Endothelial cell of umbilical vein (primary cell): ENCODE results near the gene SPRYD3. TPM values are rescaled to one million over a fixed set of nuclear protein-coding genes. Genes with fewer than 3 reads are reported as not detected.

Experiments
- BruUV-seq: library from RNA; stranded (reverse); fragments of 400-500 nt; replicated peaks from 2 replicates; lab custom pipeline; 2021; lab: Mats Ljungman, UMichigan
- CTCF ChIA-PET: fragments of 300-600, 350-600 bp; sonication (Branson Sonifier 250); formaldehyde crosslinking; loops from one replicate; lab custom pipeline; 2021; ENCODE audit warnings: antibody characterized with exemption, inconsistent platforms; lab: Charles Lee
- POLR2A ChIA-PET: fragments of 300-600, 350-600 bp; sonication (Branson Sonifier 250); formaldehyde crosslinking; loops from one replicate; lab custom pipeline; 2021; ENCODE audit warnings: antibody characterized with exemption, inconsistent platforms; lab: Charles Lee
- DNase-seq: peaks from one replicate; pipeline ENCODE4 v3.0.0-alpha.2; 2011; ENCODE audit warnings: low read depth, low spot score
- FAIRE-seq: peaks from 2 replicates; lab custom pipeline; 2011; peaks lifted over from hg19 to GRCh38; lab: Jason Lieb, UNC
- H2AFZ ChIP-seq: 2 replicates; pipeline ENCODE4 v1.6.0; 2012; ENCODE audit warnings: low read depth, low read length, control low read depth, inconsistent platforms
- H3K27ac ChIP-seq: 2 replicates; pipeline ENCODE4 v1.5.1; 2011; ENCODE audit warnings: low read depth, mild to moderate bottlenecking, control low read depth, low read length, moderate library complexity; ENCODE audit not compliant: insufficient read depth
- H3K27me3 ChIP-seq, 2 experiments: 2 replicates each; pipeline versions ENCODE4 v1.6.0 to v1.6.1; 2011; ENCODE audit warnings: low read length in 2 of 2, mixed read lengths in 1 of 2; ENCODE audit not compliant: control insufficient read depth in 2 of 2, insufficient read depth in 2 of 2
- H3K36me3 ChIP-seq, 2 experiments: 2 replicates in 1 of 2; 3 replicates in 1 of 2; pipeline ENCODE4 v1.5.1; 2011; ENCODE audit warnings: low read length in 2 of 2, mild to moderate bottlenecking in 1 of 2, moderate library complexity in 1 of 2; ENCODE audit not compliant: control insufficient read depth in 2 of 2, insufficient read depth in 2 of 2; ENCODE audit errors: extremely low read depth in 1 of 2
- H3K4me1 ChIP-seq: 3 replicates; pipeline ENCODE4 v1.5.1; 2011; ENCODE audit warnings: mild to moderate bottlenecking, low read length; ENCODE audit not compliant: control insufficient read depth, insufficient read depth; ENCODE audit errors: extremely low read depth
- H3K4me2 ChIP-seq: 2 replicates; pipeline ENCODE4 v1.6.1; 2011; ENCODE audit warnings: low read length, control low read depth, mixed read lengths; ENCODE audit not compliant: insufficient read depth
- H3K4me3 ChIP-seq, 3 experiments: fragments of 200-600 bp in 1 of 3; sonication (generic), shearing (Covaris generic) in 1 of 3; replicated peaks in 1 of 3; 2 replicates each; pipeline ENCODE4 v1.5.1; 2011 to 2016; ENCODE audit warnings: control low read depth in 3 of 3, low read length in 3 of 3, mild to moderate bottlenecking in 2 of 3, inconsistent platforms in 1 of 3, low read depth in 1 of 3, moderate library complexity in 1 of 3; ENCODE audit not compliant: insufficient read depth in 1 of 3
- H3K79me2 ChIP-seq: 2 replicates; pipeline ENCODE4 v1.6.0; 2012; ENCODE audit warnings: low read length, inconsistent platforms; ENCODE audit not compliant: control insufficient read depth, insufficient read depth
- H3K9ac ChIP-seq: replicated peaks from 2 replicates; pipeline ENCODE3; 2011; ENCODE audit warnings: low read length, control low read depth; ENCODE audit not compliant: insufficient read depth; ENCODE audit errors: extremely low read depth
- H3K9me1 ChIP-seq: replicated peaks from 3 replicates; pipeline ENCODE4 v1.6.0; 2011; ENCODE audit warnings: mild to moderate bottlenecking, low read length; ENCODE audit not compliant: control insufficient read depth, insufficient read depth; ENCODE audit errors: extremely low read depth
- H3K9me3 ChIP-seq: replicated peaks from 2 replicates; pipeline ENCODE4 v1.5.1; 2012; ENCODE audit warnings: low read length, inconsistent platforms; ENCODE audit not compliant: control insufficient read depth, insufficient read depth
- H4K20me1 ChIP-seq: replicated peaks from 2 replicates; pipeline ENCODE3; 2011; ENCODE audit warnings: mild to moderate bottlenecking, low read length; ENCODE audit not compliant: control insufficient read depth, insufficient read depth; ENCODE audit errors: extremely low read depth
- CTCF ChIP-seq, 2 donors: IDR thresholded peaks; 1 replicate in 1 of 2; 2 replicates in 1 of 2; pipeline ENCODE4 v1.5.1; 2011; ENCODE audit warnings: low read length in 2 of 2, mild to moderate bottlenecking in 2 of 2, moderate library complexity in 2 of 2, control low read depth in 1 of 2, inconsistent platforms in 1 of 2, low read depth in 1 of 2; ENCODE audit not compliant: insufficient read depth in 1 of 2; ENCODE audit errors: extremely low read depth in 1 of 2
- EZH2 ChIP-seq: IDR thresholded peaks from 2 replicates; pipeline ENCODE4 v1.6.1; 2012; ENCODE audit warnings: borderline replicate concordance, low read depth, mild to moderate bottlenecking, moderate library complexity, low read length, inconsistent platforms; ENCODE audit not compliant: severe bottlenecking
- FOS ChIP-seq: IDR thresholded peaks from 2 replicates; pipeline ENCODE4 v1.6.1; 2011; ENCODE audit warnings: mild to moderate bottlenecking, low read length, moderate library complexity, borderline replicate concordance; ENCODE audit not compliant: insufficient read depth
- GATA2 ChIP-seq: IDR thresholded peaks from 2 replicates; pipeline ENCODE4 v1.7.0; 2011; ENCODE audit warnings: low read depth, mild to moderate bottlenecking, moderate library complexity, mixed read lengths, low read length; ENCODE audit not compliant: insufficient read length, insufficient read depth
- JUN ChIP-seq: IDR thresholded peaks from 2 replicates; pipeline ENCODE4 v1.6.1; 2011; ENCODE audit warnings: borderline replicate concordance, low read depth; ENCODE audit not compliant: insufficient read length, insufficient read depth
- MAX ChIP-seq: IDR thresholded peaks from 2 replicates; pipeline ENCODE4 v1.6.1; 2011; ENCODE audit not compliant: insufficient read depth, insufficient read length
- MYC ChIP-seq: IDR thresholded peaks from one replicate; pipeline ENCODE4 v1.6.1; 2011; ENCODE audit warnings: mild to moderate bottlenecking, low read depth, low read length
- POLR2A ChIP-seq: IDR thresholded peaks from 2 replicates; pipeline ENCODE4 v1.6.1; 2012; ENCODE audit warnings: low read depth, mild to moderate bottlenecking, control low read depth, low read length
- POLR2AphosphoS5 ChIP-seq: IDR thresholded peaks from 2 replicates; pipeline ENCODE4 v1.6.1; 2012; ENCODE audit warnings: low read depth, mild to moderate bottlenecking, control low read depth, low read length, moderate library complexity; ENCODE audit not compliant: insufficient read depth
- dilution Hi-C: fragments of 300-500 bp; cut with MboI; formaldehyde crosslinking; loops from one replicate; pipeline ENCODE4 v1.15.0; 2019; ENCODE audit warnings: low sequenced_read_pairs; ENCODE audit not compliant: extremely low pct_ligation_motif_present
- intact Hi-C: fragments of 100-400 bp; cut with micrococcal nuclease; formaldehyde crosslinking; loops from one replicate; pipeline ENCODE4 v1.10.0; 2022
- polyA plus RNA-seq, 4 experiments: library from polyadenylated mRNA; depleted of rRNA in 3 of 4; stranded (reverse) in 3 of 4; unstranded in 1 of 4; fragments of >200 nt; gene quantifications; 2 replicates each; pipeline versions ENCODE4 v1.2.1 to v1.2.3, GENCODE V29; 2011 to 2012; ENCODE audit warnings: missing spikeins in 1 of 4
- total RNA-seq: library from RNA; stranded (reverse); gene quantifications from 2 replicates; pipeline ENCODE4 v1.2.3, GENCODE V29; 2021

SPRYD3 gene
- total and polyA plus RNA-seq, 2 donors (not counting 3 experiments of a cell fraction or from before 2014, with no cell fraction given) = 38.6 to 39.2 TPM

- Histone ChIP-seq H3K9me1 (no peaks in the 10 kb centered on the region), H3K27me3 (no peaks in the 10 kb centered on the region), H3K4me2 (peak within 1 kb of the TSS; percentile 56), H4K20me1 (no peaks in the 10 kb centered on the region), H3K27ac (peak within 1 kb of the TSS; percentile 50), H3K9ac (peak within 1 kb of the TSS; percentile 8), H3K9me3 (no peaks in the 10 kb centered on the region), H3K4me1 (peaks cover 27% of the 10 kb centered on the region), H3K79me2 (no peaks in the 10 kb centered on the region), H3K36me3 (no peaks in the 10 kb centered on the region), H3K4me3 (peak within 1 kb of the TSS; percentile 43 to 50 (median 48)), H2AFZ (peak within 1 kb of the TSS; percentile 99)
- intact Hi-C loops = loop anchor here (5.0 kb wide), 1 partner anchor 45 kb away; the partner anchor contains the start of gene TNS2
- dilution Hi-C loops = no loop called here
- CTCF ChIA-PET = interaction anchor here (0.7 to 10.8 kb wide), 6 partner anchors 11 to 100 kb away, joined by 3 to 463 read pairs (median 4); partner anchors contain the start of gene SPRYD3
- FAIRE-seq (peak; percentile 40), DNase-seq (peak; percentile 45)
- BruUV-seq = no TSS peak
- TF ChIP-seq POLR2AphosphoS5 = peak; percentile 54
- TF ChIP-seq POLR2A = peak; percentile 75
- TF ChIP-seq EZH2 = no peak
- POLR2A ChIA-PET = interaction anchor here (0.6 to 2.2 kb wide), 4 partner anchors 19 to 46 kb away, joined by 4 to 10 read pairs (median 7); partner anchors contain the start of gene SPRYD3
Measured at GRCh38 chr12:53097564-53098353, 18.6 kb upstream of the SPRYD3 start, which contains the start of gene IGFBP6. Gene IGFBP6, plus strand, starts transcription at chr12:53097667. Its CDS starts 51 bp downstream, at chr12:53097718.

GRCh38 chr12:53097207-53097563, 18.0 kb upstream of the SPRYD3 start:
- BruUV-seq = no TSS peak
- dilution Hi-C loops (no loop called here), intact Hi-C loops (loop anchor here (5.0 kb wide), 1 partner anchor 45 kb away; the partner anchor contains the start of gene TNS2)
- ChIA-PET CTCF (interaction anchor here (0.6 to 10.8 kb wide), 6 partner anchors 10 to 100 kb away, joined by 3 to 463 read pairs (median 4); partner anchors contain the start of gene SPRYD3), POLR2A (interaction anchor here (0.6 to 1.9 kb wide), 2 partner anchors 18 to 46 kb away, joined by 4 to 10 read pairs; partner anchors contain the start of gene SPRYD3)
- H2AFZ ChIP-seq = peak overlapping the region; percentile 99
- H3K9me1 ChIP-seq = no peaks in the 10 kb centered on the region
- peaks cover 27% of the 10 kb centered on the region for H3K4me1 ChIP-seq
- peak overlapping the region; percentile 43 to 50 (median 48) for H3K4me3 ChIP-seq
- no peak overlapping the region for H3K27ac ChIP-seq
- FAIRE-seq (peak; percentile 60), DNase-seq (peak; percentile 11)
- H4K20me1 ChIP-seq = no peaks in the 10 kb centered on the region
- H3K27me3 ChIP-seq = no peaks in the 10 kb centered on the region
- no peaks in the 10 kb centered on the region for H3K79me2 ChIP-seq
- no peak for TF ChIP-seq GATA2
- no peak for TF ChIP-seq MAX
- no peak for TF ChIP-seq POLR2A
- TF ChIP-seq EZH2 = no peak
- TF ChIP-seq MYC = no peak
- TF ChIP-seq FOS = no peak
- TF ChIP-seq JUN = no peak
- TF ChIP-seq CTCF (IDR thresholded peaks at IDR 0.05; ENCODE audit: extremely low read depth in 1 of 2, insufficient read depth in 1 of 2, low read depth in 1 of 2, low read length in 2 of 2) = no peak
- no peak for TF ChIP-seq POLR2AphosphoS5
- peak overlapping the region; percentile 8 for H3K9ac ChIP-seq
- H3K9me3 ChIP-seq = no peaks in the 10 kb centered on the region
- H3K4me2 ChIP-seq = peak overlapping the region; percentile 56
- H3K36me3 ChIP-seq = no peaks in the 10 kb centered on the region
